Measurements from ENCODE around the gene ARL5B.

GRCh38 chr10:18681971-18682411 is 22.8 kb downstream of the ARL5B start:
- TF ChIP-seq CTCF (IDR thresholded peaks at IDR 0.05): no peak
- no peak for TF ChIP-seq POLR2A (IDR thresholded peaks at IDR 0.05)
